SU-DHL-6 (cell line): ENCODE results near the gene ADGRD1.

ENCODE experiments used
- H2AFZ ChIP-seq: fragments of 200-600 bp; sonication (generic); 2 replicates; pipeline ENCODE4 v1.6.1; 2014; ENCODE audit warnings: low read depth, mild to moderate bottlenecking, moderate library complexity, mixed read lengths, antibody characterized with exemption, low read length; ENCODE audit not compliant: severe bottlenecking
- H3F3A ChIP-seq: fragments of 200-600 bp; shearing (Covaris generic); 2 replicates; pipeline ENCODE4 v1.6.0; 2016; ENCODE audit warnings: antibody characterized with exemption, mild to moderate bottlenecking; ENCODE audit not compliant: insufficient read depth
- H3K27ac ChIP-seq: fragments of 200-600 bp; sonication (generic); 2 replicates; pipeline ENCODE4 v1.5.1; 2016; ENCODE audit warnings: low read depth, mild to moderate bottlenecking, low read length, moderate library complexity, mixed read lengths
- H3K27me3 ChIP-seq: fragments of 200-600 bp; sonication (generic), shearing (Covaris generic); 2 replicates; pipeline ENCODE4 v1.6.0; 2014; ENCODE audit warnings: mild to moderate bottlenecking, low read length
- H3K36me3 ChIP-seq: fragments of 200-600 bp; sonication (generic); 2 replicates; pipeline ENCODE4 v1.6.1; 2014; ENCODE audit warnings: mild to moderate bottlenecking, low read length, mixed read lengths
- H3K4me2 ChIP-seq: fragments of 300-600, 200-600 bp; shearing (Covaris generic), sonication (generic); 2 replicates; pipeline ENCODE4 v1.6.0; 2014; ENCODE audit warnings: low read length, low read depth, mild to moderate bottlenecking; ENCODE audit not compliant: poor library complexity, severe bottlenecking
- H3K4me3 ChIP-seq: fragments of 200-600 bp; sonication (generic); 2 replicates; pipeline ENCODE4 v1.5.1; 2014; ENCODE audit warnings: antibody characterized with exemption, low read length, mild to moderate bottlenecking, mixed read lengths; ENCODE audit not compliant: insufficient read depth, poor library complexity, severe bottlenecking
- H3K79me2 ChIP-seq: fragments of 200-600 bp; sonication (generic); 2 replicates; pipeline ENCODE4 v1.6.1; 2014; ENCODE audit warnings: mild to moderate bottlenecking, low read length, moderate library complexity; ENCODE audit not compliant: insufficient read depth
- H3K9ac ChIP-seq: fragments of 200-600 bp; sonication (generic); 2 replicates; pipeline ENCODE4 v1.7.0; 2014; ENCODE audit warnings: mild to moderate bottlenecking, low read length
- H3K9me2 ChIP-seq: fragments of 200-600 bp; sonication (generic); replicated peaks from 2 replicates; pipeline ENCODE4 v1.6.1; 2014; ENCODE audit warnings: low read length; ENCODE audit not compliant: insufficient read depth
- H3K9me3 ChIP-seq: fragments of 200-600 bp; sonication (generic); 2 replicates; pipeline ENCODE4 v1.6.1; 2014; ENCODE audit warnings: low read length, mixed read lengths; ENCODE audit not compliant: insufficient read depth
- H4K20me1 ChIP-seq: fragments of 200-600 bp; sonication (generic); 2 replicates; pipeline ENCODE4 v1.6.1; 2014; ENCODE audit warnings: low read depth, mild to moderate bottlenecking, antibody characterized with exemption, low read length, moderate library complexity, mixed read lengths
- CTCF ChIP-seq: fragments of 200-600 bp; sonication (generic); IDR thresholded peaks from one replicate; pipeline ENCODE4 v1.5.1; 2017; ENCODE audit warnings: antibody characterized with exemption, mild to moderate bottlenecking, low read length, moderate library complexity; ENCODE audit not compliant: insufficient read depth, poor library complexity, severe bottlenecking
- EZH2phosphoT487 ChIP-seq: fragments of 200-600 bp; sonication (generic), shearing (Covaris generic); conservative IDR thresholded peaks from 2 replicates; pipeline ENCODE4 v1.6.1; 2018; ENCODE audit warnings: mild to moderate bottlenecking, antibody characterized with exemption, low read length, moderate library complexity, mixed read lengths

Gene ADGRD1

GRCh38 chr12:131055596-131056233, 102.0 kb downstream of the ADGRD1 start:
- Histone ChIP-seq H3K4me3 (no peak overlapping the region), H3K9ac (no peak overlapping the region), H3K9me3 (no peaks in the 10 kb centered on the region), H3K9me2 (no peaks in the 10 kb centered on the region), H3K4me2 (no peak overlapping the region), H3K27me3 (no peaks in the 10 kb centered on the region), H4K20me1 (no peaks in the 10 kb centered on the region), H3K27ac (no peak overlapping the region), H2AFZ (no peak overlapping the region), H3K36me3 (no peaks in the 10 kb centered on the region), H3K79me2 (no peaks in the 10 kb centered on the region), H3F3A (no peaks in the 10 kb centered on the region)
- TF ChIP-seq CTCF = no peak
- TF ChIP-seq EZH2phosphoT487 = no peak

GRCh38 chr12:131056626-131057025, 102.9 kb downstream of the ADGRD1 start:
- no peaks in the 10 kb centered on the region for H3K79me2 ChIP-seq
- no peaks in the 10 kb centered on the region for H3K36me3 ChIP-seq
- no peaks in the 10 kb centered on the region for H3K9me3 ChIP-seq
- no peak overlapping the region for H3K27ac ChIP-seq
- no peak for TF ChIP-seq CTCF
- no peak for TF ChIP-seq EZH2phosphoT487
- H3K27me3 ChIP-seq = no peaks in the 10 kb centered on the region
- no peak overlapping the region for H3K4me3 ChIP-seq
- H4K20me1 ChIP-seq = no peaks in the 10 kb centered on the region
- H3K9ac ChIP-seq = no peak overlapping the region
- no peak overlapping the region for H3K4me2 ChIP-seq
- H2AFZ ChIP-seq = no peak overlapping the region
- no peaks in the 10 kb centered on the region for H3K9me2 ChIP-seq
- no peaks in the 10 kb centered on the region for H3F3A ChIP-seq

- Histone ChIP-seq H3K27me3 (no peaks in the 10 kb centered on the region), H3K9ac (no peak overlapping the region), H3K4me3 (no peak overlapping the region), H3K27ac (no peak overlapping the region), H3K4me2 (no peak overlapping the region), H4K20me1 (no peaks in the 10 kb centered on the region), H3K9me2 (no peaks in the 10 kb centered on the region), H3K36me3 (no peaks in the 10 kb centered on the region), H3K79me2 (no peaks in the 10 kb centered on the region), H3F3A (no peaks in the 10 kb centered on the region), H2AFZ (no peak overlapping the region), H3K9me3 (no peaks in the 10 kb centered on the region)
- TF ChIP-seq EZH2phosphoT487 = no peak
- no peak for TF ChIP-seq CTCF
Observed at GRCh38 chr12:131057211-131057721, 103.6 kb downstream of the ADGRD1 start.
